GM18909 (cell line): ENCODE data around the gene RIN3.

Source experiments
- ATAC-seq: cut with Tn5 transposase; IDR thresholded peaks from one replicate; pipeline ENCODE4 v1.9.1; 2021; ENCODE audit warnings: mild to moderate bottlenecking; ENCODE audit not compliant: unreplicated experiment, poor library complexity

RIN3 gene

GRCh38 chr14:92613681-92614260, 100.2 kb downstream of the RIN3 start:
- no peak for ATAC-seq

- ATAC-seq, result peak; percentile 91
These were observed 101.9 kb downstream of the RIN3 start for GRCh38 chr14:92615451-92615850.

- no peak for ATAC-seq
These were observed 102.6 kb downstream of the RIN3 start for GRCh38 chr14:92616178-92616577.

GRCh38 chr14:92617581-92617980, 104.0 kb downstream of the RIN3 start:
- ATAC-seq, result no peak

GRCh38 chr14:92619671-92620456, 106.3 kb downstream of the RIN3 start:
- no peak for ATAC-seq

- no peak for ATAC-seq
These were observed 108.7 kb downstream of the RIN3 start for GRCh38 chr14:92622311-92622710.

GRCh38 chr14:92624764-92625163, 111.2 kb downstream of the RIN3 start:
- no peak for ATAC-seq

- no peak for ATAC-seq
These were observed 111.6 kb downstream of the RIN3 start for GRCh38 chr14:92625213-92625612.

GRCh38 chr14:92626041-92626440, 112.5 kb downstream of the RIN3 start:
- no peak for ATAC-seq

GRCh38 chr14:92627707-92628215, 114.2 kb downstream of the RIN3 start:
- ATAC-seq, result no peak

GRCh38 chr14:92628636-92629035, 115.1 kb downstream of the RIN3 start:
- no peak for ATAC-seq

GRCh38 chr14:92630367-92630766, 116.8 kb downstream of the RIN3 start:
- no peak for ATAC-seq

GRCh38 chr14:92631098-92631497, 117.5 kb downstream of the RIN3 start:
- no peak for ATAC-seq

GRCh38 chr14:92632546-92633273, 119.1 kb downstream of the RIN3 start:
- no peak for ATAC-seq

- ATAC-seq, result no peak
These were observed 119.7 kb downstream of the RIN3 start for GRCh38 chr14:92633274-92633616.

GRCh38 chr14:92633724-92634123, 120.1 kb downstream of the RIN3 start:
- no peak for ATAC-seq

- ATAC-seq, result no peak
These were observed 121.5 kb downstream of the RIN3 start for GRCh38 chr14:92635031-92635430.

GRCh38 chr14:92635896-92636295, 122.3 kb downstream of the RIN3 start:
- ATAC-seq, result no peak

- ATAC-seq, result no peak
These were observed 123.6 kb downstream of the RIN3 start for GRCh38 chr14:92637228-92637627.

GRCh38 chr14:92637864-92638263, 124.3 kb downstream of the RIN3 start:
- ATAC-seq, result no peak

- no peak for ATAC-seq
These were observed 124.7 kb downstream of the RIN3 start for GRCh38 chr14:92638266-92638665.
